Measurements from ENCODE around the gene AATF. TPM values are rescaled to one million over a fixed set of nuclear protein-coding genes. Genes with fewer than 3 reads are reported as not detected.

The AATF gene, protein sequence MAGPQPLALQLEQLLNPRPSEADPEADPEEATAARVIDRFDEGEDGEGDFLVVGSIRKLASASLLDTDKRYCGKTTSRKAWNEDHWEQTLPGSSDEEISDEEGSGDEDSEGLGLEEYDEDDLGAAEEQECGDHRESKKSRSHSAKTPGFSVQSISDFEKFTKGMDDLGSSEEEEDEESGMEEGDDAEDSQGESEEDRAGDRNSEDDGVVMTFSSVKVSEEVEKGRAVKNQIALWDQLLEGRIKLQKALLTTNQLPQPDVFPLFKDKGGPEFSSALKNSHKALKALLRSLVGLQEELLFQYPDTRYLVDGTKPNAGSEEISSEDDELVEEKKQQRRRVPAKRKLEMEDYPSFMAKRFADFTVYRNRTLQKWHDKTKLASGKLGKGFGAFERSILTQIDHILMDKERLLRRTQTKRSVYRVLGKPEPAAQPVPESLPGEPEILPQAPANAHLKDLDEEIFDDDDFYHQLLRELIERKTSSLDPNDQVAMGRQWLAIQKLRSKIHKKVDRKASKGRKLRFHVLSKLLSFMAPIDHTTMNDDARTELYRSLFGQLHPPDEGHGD
- total RNA-seq = 23.5 and 26.7 TPM in 2 replicates

DNA sequence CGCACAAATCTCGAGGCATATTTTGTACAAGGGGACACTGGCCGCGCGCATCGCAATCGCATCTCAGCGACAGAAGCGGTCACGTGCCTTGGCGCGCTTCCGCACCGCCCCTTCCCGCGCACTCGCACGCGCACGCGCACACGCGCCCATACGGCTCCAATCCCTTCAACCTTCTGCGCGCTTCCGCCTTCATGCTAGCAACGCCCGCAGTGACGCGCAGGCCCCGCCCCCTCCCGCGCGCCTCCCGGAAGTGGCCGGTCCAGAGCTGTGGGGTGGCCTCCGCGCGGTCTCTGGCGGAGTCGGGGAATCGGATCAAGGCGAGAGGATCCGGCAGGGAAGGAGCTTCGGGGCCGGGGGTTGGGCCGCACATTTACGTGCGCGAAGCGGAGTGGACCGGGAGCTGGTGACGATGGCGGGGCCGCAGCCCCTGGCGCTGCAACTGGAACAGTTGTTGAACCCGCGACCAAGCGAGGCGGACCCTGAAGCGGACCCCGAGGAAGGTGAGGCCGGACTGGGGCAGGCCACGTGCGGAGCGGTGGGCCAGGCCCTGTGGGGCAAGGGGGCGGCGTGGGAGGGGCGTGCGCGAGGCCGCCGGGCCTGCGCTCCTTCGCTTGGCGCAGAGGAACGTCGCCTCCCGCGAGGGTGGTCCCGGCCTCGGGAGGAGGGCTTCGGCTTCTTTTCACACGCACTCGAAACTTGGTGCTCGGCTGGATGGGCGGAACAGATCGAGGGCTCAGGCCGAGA lies at the start of gene AATF:
AATF (plus strand) TSS at position 238 of the 744 bp plus-strand sequence; CDS start at position 410, 172 bp downstream.
- DNase-seq = peak; percentile 97

DNA sequence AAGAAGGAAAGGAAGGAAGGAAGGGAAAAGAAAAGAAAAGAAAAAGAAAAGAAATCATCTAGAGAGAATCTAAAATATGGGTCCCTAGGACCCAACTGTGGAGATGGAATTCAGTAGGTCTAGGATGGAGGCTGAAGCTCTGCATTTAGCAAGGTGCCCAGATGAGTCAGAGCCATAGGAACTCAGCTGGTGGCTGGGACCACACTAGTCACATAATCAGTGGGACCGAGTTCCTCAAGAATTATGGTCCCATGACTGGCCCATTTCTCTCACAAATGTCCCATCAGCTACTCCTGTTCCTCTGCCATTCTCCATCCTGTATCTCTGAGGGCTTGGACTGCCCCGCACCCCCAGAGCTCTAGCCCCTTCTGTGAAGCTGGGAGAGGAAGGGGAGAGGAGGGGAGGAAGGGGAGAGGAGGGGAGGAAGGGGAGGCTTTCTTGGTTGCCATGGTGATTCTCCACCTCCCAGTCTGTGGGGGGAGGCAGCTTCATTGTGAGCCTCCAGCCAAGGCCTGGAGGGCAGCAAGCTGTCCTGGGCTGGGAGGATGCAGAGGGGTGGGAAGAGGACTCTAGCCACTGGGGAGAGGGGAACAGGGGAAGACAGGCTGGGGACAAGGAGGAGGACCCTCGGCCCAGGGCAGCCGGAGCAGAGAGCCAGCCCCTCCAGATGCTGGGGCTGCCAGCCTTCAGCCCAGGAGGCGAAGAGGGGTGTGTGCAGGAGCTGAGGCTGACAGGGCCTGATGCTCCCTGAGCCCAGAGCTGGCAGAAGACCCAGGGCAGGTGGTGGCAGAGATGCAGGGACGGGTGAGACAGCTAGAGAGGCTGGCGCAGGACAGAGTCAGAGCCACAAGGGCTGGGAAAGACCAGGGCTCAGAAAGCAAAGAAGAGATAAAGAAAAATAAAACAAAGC lies 49.2 kb upstream of the AATF start:
- DNase-seq = no peak

DNA sequence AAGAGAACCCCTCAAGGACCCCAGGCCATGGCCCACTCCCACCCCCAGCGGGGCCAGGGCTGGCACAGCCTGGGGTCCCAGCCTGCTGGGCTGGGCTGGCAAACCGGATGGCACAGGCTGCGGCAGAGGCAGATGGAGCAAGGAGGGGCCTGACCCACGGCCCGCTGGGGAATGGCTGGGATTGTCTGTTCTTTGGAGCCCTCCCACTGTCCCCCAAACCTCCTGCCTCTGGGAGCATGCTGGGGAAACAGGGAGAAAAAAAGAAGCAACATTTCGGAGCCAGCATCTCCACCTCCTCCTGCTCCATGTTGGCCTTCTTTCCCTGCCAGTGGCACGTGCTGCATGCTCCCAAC lies 48.6 kb upstream of the AATF start:
- DNase-seq = no peak

DNA sequence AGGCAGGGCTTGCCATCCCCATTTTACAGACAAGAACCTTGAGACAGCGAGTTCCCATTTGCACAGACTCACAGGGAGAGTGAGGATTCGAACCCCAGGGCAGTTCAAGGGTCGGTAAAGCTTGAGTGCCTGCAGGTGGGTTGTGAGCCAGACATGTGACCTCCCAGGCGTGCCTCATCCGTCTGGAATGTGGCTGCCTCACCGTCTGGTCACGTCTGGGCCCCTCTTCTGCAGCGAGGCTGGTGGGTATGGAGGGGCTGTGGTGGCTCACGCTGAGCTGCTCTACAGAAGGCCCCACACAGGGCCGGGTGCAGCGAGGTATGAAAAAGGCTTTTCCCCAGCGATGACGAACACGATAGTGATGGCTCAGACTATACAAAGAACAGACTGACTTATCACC lies 47.2 kb upstream of the AATF start:
- DNase-seq = no peak

DNA sequence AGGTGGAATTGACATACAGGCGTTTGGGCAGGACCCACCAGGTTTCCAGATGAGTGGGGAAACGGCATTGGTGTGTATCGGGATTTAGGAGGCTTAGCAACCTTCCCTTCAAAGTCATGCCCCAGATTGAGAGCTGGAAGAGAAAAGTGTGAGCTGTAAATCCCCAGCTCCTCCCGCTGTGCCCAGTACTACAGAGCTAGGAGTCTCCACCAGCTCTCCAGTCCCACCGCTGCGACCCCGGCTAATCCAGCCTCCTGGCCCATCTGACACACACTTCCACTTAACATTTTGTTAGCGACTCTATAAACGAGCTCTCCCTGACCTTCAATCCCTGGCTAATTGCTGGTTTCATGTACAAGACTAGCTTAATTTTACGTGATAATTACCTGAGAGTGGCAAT lies 41.3 kb upstream of the AATF start:
- DNase-seq = no peak

DNA sequence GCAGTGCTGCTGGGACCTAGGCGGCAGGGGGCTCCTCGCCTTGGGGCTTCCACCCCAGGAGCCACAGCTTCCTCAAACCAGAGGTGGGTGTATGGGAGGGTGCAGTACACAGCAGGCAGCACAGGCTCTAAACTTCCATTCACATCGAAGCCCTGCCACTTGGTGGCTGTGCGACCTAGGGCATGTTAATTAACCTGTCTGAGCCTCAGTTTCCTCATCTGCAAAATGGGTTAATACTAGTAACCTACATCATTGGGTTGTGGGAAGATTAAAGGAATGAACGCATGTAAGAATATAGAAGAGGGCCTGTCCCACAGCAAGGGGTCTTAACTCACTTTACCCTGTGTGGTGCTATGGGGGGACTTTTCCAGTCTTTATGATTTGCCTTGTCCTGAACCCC lies 38.2 kb upstream of the AATF start:
- DNase-seq = no peak

DNA sequence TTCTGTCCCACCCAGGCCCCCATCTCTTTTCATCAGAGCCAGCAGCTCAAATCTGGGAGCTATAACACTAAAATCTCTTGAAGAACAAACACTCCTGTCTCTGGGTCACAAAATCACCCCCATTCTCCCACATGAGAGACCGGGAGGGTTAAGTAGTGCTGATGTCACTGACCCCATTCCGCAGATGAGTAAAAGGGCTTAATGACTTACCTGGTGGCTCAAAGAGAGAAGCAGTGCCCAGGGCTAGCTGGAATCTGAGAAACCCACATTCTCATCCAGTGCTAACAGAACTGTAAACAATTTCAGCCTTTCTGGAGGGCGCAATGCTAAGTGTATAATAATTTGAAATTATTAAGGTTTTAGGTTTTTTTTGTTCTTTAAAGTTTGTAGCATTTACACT lies 37.8 kb upstream of the AATF start:
- no peak for DNase-seq

DNA sequence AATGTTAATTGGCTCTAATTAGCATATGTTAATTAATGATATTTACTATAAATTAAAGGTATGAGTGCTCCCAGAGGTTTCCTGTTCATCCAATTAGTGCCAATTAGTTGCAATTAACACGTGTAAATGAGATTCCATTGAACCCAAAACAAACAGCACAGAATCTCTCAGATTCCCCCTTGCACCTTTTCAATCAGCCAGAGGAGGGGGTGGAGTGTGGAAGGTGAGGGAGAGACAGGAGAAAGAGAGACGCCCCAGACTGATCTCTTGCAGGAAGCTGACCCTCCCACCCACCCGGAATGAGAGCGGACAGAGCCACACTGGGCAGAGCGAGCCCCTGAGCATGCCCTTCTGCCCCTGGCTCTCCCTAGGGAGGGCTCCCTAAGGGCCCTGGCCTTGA lies 35.6 kb upstream of the AATF start:
- DNase-seq = no peak

DNA sequence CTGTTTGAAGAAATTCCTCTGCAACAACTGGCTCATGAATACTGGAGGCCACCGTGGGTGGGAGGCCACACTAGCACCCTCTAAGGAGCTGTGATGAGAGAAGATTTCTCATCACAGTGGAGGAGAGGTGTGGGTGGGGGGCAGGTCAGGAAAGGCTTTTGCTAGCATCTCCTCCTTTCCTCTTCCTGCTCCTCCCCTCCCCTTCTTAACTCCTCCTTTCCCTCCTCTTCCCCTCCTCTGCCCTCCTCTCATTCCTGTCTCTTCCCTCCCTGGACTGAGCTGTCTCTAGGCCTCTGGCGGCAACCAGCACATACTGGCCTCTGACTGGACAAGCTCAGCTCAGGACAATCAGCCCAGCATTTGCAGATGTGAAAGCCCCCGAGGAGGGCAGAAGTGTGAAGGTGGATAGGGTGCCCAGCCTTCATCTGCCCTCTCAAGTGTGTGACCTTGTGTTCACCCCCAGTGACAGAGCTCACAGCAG lies 30.5 kb upstream of the AATF start:
- DNase-seq = no peak

DNA sequence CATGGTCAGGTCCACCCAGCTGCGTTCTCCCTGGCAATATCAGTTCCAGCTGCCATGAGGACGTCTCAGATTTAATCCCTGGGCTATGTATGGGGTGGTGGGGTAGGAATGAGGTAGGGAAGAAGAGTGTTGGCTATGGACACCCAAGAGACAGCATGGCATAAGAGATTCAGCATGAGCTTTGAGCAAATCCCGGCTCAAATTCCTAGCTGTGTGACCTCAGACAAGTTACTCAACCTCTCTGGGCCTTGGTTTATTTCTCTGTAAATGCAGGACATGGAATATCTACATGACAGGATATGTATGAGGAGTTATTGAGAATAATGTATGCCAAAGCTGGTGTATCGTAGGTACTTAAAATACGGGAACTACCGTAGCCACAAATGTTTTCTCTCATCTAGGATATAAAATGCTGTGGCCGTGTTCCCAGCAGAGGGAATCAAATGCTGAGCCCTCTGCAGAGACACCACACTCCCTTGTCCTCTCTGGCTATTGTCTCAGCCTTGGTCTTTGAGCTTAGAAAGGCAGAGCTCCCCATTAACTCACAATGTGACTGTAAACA lies 29.3 kb upstream of the AATF start:
- DNase-seq = no peak

DNA sequence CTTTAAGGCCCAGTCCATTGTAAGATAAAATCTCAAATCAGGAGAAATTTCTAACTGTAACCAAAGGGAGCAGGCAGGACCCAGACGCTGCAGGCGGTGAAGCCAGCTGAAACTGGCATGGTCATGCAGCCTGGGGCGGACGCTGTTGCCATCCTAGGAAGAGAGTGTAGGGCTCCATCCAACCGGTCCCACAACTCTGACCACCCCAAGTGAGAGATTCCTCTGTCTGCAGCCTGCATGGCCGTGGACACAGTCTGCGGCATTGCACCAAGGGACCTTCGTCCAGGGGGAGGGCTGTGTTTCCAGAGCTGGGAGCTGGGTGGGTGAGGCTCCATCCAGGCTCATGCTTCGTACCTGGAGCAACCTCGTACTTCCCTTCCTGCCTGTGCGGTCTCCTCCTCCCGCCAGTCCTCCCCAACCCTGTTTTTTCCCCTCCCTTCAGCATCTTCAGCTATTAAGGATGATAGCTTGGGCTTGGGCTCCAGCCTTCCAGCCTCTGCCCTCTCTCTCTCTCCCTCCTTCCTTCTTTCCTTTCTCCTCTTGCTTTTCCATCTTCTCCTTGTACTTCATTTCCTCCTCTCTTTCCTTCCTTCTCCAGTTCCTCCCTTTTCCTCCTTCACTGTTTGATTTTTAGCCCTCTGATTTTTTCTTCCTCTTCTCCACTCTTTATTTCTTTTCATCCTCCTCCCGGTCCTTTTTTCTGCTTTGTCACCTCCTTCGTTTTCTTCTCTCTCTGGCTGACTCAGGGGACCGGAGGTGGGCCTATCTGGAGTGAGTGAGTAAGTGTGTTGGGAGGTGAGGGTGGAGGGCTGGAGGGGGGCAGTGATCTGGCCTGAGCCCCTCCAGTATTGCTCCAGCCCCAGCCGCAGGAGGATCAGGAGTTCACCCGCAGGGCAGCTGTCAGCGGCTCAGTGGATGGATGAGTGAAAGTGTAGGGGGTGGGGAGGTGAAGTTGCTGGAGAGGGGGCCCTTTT lies 28.4 kb upstream of the AATF start:
- no peak for DNase-seq

DNA sequence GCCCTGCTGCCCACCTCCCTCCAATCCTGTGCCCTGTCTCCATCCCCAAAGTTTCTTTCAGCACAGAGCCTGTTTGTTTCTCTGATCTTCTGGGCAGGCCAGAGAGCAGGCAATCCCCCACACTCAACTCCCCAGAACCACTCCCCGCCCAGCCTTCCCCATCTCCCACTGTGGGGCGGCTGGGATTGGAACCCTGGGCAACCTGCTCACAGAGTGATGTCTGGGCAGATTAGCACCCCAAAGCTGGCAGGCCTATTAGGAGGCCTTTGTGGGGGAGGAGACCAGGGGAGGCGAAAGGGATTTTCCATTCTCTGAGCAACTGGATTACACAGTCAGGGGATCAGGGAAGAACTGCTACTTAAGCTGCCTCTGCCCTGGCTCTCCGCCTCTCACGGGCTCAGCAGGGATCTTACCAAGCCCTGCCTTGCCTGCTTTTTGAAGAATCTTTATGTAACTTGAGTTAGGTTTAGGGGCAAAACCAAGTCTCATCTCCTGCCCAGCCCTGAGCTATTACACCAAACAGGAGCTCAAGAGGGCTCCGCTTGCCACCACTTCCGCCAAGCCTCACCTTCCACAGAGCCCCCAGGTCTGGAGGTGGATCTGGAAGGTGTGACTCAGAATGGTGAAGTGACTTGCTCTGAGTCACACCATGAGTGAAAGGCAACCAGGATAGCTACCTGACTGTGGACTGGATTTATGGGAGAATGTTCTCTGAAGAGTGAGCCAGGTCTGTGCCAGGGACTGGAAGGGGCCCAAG lies 27.5 kb upstream of the AATF start:
- DNase-seq = no peak

DNA sequence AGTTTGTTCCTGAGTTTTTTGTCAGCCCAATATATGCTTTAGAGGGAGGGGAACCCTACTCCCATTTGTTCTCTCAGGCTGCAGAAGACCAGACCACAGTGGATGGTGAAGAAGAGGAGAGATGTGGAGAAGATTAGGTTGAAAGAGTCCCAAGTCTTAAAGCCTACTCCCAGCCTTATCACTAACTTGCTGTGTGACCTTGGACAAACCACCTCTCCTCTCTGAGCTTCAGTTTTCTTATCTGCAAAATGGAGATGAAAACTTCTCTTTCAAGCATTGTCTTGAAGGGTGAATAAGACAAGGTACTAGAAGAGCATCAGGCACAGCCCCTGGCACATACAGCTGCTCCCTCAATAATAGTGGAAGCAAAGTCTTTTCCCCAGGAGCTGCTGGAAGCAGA lies 26.6 kb upstream of the AATF start:
- DNase-seq = no peak

DNA sequence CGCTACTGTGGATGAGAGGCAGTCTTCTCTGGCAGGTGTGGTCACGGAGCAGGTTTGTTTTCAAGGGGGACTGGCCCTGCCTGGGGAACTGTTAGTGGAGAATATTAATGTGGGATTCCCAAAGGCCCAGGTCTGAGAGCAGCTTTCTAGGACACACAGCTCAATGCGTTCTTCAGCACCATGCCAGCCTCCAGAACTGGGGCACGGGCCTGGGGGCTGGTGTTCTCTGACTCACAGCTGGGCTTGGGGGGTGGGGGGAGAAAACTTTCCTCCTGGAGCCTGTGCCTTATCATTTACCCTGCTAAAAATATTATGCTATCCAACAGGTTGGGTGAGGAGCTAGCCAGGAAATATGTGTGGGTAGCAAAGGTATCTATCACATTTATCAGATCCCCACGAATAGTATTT lies 24.9 kb upstream of the AATF start:
- no peak for DNase-seq

DNA sequence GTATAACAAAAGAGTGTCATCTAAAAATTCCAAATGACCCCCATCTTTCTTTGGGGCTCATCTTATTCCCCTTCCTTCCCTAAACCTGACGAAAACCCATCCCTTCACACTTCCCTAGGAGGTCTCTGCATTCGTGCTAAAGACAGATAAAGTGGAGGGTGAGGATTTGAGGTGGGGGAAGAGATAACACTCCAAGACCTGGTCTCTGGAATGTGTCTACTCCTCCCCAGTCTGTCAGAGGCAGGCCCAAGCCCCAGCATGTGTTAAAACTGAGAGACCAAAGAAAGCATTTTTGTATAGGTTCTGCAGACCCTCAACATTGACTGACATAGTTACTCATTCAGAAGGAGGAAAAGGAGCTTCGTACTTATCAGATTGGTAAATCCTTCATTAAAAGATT lies 22.5 kb upstream of the AATF start:
- DNase-seq = no peak

DNA sequence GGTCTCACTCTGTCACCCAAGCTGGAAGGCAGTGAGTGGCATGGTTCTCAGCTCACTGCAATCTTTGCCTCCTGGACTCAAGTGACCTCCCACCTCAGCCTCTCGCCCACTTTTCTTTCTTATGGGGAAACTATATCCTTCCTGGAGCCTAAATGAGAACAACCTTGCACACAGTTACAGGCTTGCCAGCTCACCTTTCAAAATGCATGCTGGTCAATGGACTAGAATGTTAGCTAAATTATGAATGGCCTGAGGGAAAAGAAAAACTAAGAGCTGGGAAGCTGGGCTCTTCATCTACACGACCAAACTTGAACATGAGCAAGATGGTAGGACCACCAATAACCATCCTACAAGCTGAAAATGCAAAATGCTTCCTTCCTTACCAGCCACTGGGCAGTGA lies 22.1 kb upstream of the AATF start:
- no peak for DNase-seq

DNA sequence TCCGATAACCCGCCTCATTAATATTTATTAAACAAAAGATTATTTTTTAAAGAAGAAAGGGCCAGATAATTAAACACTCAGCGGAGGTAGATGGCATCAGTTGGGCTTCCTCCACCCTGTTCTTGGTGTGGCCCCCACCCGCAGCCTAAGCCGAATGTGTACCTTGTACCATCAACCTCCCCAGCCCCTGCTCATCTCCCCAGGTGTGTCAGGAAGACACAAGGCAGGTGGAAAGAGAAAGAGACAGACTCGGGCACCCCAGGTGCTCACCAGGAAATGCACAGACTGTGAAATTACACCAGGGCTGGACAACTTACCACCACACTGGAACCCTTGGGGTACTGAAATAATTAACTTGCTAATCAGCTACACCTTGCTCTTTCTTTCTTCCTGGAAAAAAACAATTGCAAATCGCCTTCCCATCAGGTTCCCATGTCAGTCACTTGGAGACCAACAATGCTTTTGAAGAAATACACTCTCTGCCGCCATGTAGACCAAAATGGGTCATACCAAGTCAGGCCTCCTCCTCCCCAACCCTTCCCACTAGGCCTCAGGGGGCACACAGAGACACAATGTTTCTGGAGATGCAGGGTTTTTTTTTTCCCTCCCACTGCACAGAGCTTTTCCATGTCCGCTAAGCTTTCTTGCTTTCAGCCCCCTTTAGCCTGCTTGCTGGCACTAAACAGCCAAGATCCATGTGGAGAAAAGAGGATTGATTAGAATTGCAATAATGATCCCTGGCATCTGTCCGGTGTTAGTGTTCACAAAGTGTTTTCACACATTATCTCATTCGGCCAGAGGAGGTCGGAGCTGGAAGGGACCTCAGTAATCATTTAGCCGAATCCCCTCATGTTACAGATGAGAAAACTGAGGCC lies 20.0 kb upstream of the AATF start:
- no peak for DNase-seq

DNA sequence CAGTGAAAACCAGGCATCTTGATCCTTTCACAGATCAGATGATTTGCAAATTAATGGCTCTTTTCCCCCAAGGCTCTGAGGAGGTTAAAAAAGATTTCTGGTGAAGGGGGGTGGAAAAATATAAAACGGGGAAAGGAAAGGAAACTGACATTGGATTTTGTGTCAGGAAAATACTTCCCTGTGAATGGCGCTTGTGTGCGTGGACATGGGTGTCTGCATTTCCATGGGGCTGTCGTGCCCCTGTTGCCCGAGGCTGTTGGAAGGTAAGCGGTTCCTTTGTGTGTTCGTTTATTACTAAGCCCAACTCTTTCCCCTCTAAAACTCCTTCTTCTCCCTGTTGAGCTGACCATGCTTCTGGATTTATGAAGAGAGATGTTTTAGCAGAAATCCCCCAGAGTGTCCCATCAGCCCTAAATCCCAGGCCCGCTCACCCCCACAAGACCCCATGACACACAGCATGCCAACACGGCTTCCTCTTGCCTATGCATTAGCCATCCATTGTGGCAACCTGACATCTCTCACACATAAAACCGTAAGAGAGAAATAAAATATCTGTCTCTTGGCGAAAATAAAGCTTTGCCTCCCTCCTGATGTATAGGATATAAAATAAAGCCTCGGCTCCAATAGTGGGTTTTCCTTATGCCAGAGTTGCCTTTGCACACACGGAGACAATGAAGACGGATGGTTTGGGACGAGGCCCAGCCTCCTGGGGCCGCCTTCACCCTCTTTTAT lies 18.7 kb upstream of the AATF start:
- no peak for DNase-seq

DNA sequence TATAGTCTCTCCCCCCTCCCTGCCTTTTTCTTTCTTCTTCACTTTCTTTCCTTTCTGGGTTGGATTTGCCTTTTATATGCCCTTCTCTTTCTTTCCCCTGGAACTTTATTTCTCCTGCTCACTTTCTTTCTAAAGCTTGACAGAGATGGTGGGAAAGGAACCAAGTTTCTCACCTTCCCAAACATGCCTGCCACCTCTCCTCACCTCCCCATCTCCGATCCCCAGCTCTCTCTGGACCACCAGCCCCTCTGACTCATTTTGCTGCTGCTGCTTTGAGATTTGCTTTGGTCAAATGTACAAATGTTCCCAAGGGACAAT lies 18.2 kb upstream of the AATF start:
- no peak for DNase-seq

Measured in dermis blood vessel endothelial cell (primary cell).